Ecto neural progenitor cell (in vitro differentiated cells): Measurements from ENCODE around the gene CNN1.

Source experiments
- DNase-seq: peaks from one replicate; pipeline ENCODE4 v3.0.0-alpha.2; 2018; ENCODE audit warnings: low spot score

The CNN1 gene

GRCh38 chr19:11538232-11539036 is at the start of gene CNN1:
TSS of gene CNN1 (plus strand) at chr19:11538851. CDS start at chr19:11538928, 77 bp downstream.
- DNase-seq: peak; percentile 76

GRCh38 chr19:11489378-11489777 is 49.3 kb upstream of the CNN1 start:
- no peak for DNase-seq

- no peak for DNase-seq
Observed at GRCh38 chr19:11494634-11495285, 43.9 kb upstream of the CNN1 start.

- DNase-seq: no peak
Observed at GRCh38 chr19:11495481-11495880, 43.2 kb upstream of the CNN1 start.

GRCh38 chr19:11495885-11496284 is 42.8 kb upstream of the CNN1 start:
- DNase-seq: no peak

GRCh38 chr19:11496391-11497163 is 42.1 kb upstream of the CNN1 start:
- DNase-seq: peak; percentile 82

- no peak for DNase-seq
Observed at GRCh38 chr19:11499220-11499726, 39.4 kb upstream of the CNN1 start.

GRCh38 chr19:11499890-11500420 is 38.7 kb upstream of the CNN1 start:
- DNase-seq: no peak

- DNase-seq: no peak
Observed at GRCh38 chr19:11504502-11505031, 34.1 kb upstream of the CNN1 start.

- DNase-seq: peak; percentile 97
Observed at GRCh38 chr19:11505032-11505503, 33.6 kb upstream of the CNN1 start.

GRCh38 chr19:11505504-11506100 is 33.0 kb upstream of the CNN1 start, which contains the start of gene ZNF653:
TSS of gene ZNF653 (minus strand) at chr19:11505839. CDS start at chr19:11505786, 53 bp downstream.
- peak; percentile 98 for DNase-seq

- no peak for DNase-seq
Observed at GRCh38 chr19:11506101-11506555, 32.5 kb upstream of the CNN1 start.

GRCh38 chr19:11506967-11507366 is 31.7 kb upstream of the CNN1 start:
- peak; percentile 47 for DNase-seq

GRCh38 chr19:11507370-11508078 is 31.1 kb upstream of the CNN1 start:
- no peak for DNase-seq

GRCh38 chr19:11510444-11510843 is 28.2 kb upstream of the CNN1 start:
- DNase-seq: no peak

GRCh38 chr19:11513946-11514345 is 24.7 kb upstream of the CNN1 start:
- DNase-seq: no peak

- DNase-seq: no peak
Observed at GRCh38 chr19:11519138-11519537, 19.5 kb upstream of the CNN1 start.

- DNase-seq: peak; percentile 97
Observed at GRCh38 chr19:11528551-11529341, 9.9 kb upstream of the CNN1 start, which contains the start of gene ECSIT. TSS of gene ECSIT (minus strand) at chr19:11529134. CDS start at chr19:11519170, 9,964 bp downstream.

- peak; percentile 84 for DNase-seq
Observed at GRCh38 chr19:11530432-11530831, 8.2 kb upstream of the CNN1 start.

GRCh38 chr19:11534538-11534937 is 4.1 kb upstream of the CNN1 start:
- DNase-seq: no peak
